ENCODE data around the gene PROKR1.

PROKR1 gene

DNA sequence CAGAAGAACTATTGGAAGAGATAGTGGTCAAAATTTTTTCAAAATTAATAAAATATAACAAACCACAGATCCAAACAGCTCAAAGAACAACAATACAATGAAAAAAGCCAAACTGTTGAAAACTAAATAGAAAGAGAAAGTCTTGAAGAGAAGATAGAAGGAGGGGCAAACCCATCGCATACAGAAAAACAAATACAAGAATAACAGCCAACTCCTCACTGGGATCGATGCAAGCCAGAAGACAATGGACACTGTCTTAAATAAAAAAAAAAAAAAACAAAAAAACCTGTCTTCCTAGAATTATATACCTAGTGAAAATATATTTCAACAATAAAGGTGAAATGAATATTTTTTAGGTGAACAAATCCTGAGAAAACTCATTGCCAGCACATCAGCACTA, 57.2 kb downstream of the PROKR1 start:
- no peak for DNase-seq

DNA sequence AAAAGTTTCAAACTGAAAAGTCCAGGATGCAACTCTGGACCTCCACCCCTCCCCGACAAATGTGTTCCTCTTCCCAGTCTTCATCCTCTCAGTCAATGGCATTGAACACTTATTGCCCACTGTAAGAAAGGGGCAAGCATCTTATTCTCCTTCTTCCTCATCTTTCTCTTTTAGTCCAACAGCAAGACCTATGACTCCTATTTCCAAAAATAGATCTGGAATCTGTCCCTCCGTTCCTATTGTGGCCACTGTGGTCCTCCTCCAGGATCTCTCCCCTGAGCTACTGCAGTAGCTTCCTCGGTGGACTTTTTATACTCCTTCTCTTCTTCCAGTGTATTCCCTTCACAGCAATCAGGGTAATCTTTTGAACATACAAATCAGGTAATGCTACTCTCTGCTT, 63.3 kb downstream of the PROKR1 start:
- no peak for DNase-seq
